Measurements from ENCODE around the gene SMNDC1. TPM values are rescaled to one million over a fixed set of nuclear protein-coding genes. Genes with fewer than 3 reads are reported as not detected.

SMNDC1 gene
- total RNA-seq, 5 donors from 2014 or later (not counting 1 experiment from before 2014, with no cell fraction given) = 33.5 to 42.2 (median 34.1) TPM

DNA sequence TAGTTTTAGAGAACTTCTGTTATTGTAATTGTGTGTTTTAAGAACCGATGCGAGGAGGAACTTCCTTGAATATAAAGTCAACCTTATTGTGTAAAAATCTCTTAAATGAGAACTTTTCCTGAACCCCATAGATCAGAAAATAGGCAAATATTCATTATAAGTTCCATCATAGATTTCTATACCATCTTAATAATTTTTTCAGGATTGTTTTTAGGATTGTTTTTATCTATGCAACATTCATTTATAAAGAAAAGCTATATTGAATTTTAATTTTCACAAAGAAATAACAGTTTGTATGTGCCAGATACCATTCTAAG, 1.7 kb upstream of the SMNDC1 start:
- peaks cover 0 to 21% of the 10 kb centered on the region in 2 donors for H3K36me3 ChIP-seq (ENCODE audit: control insufficient read depth in 2 of 2, extremely low read depth in 1 of 2, insufficient read depth in 1 of 2, low read length in 1 of 2)
- Mint-ChIP-seq H3K4me1 (peaks cover 35 to 44% (median 44%) of the 10 kb centered on the region in 3 donors), H3K9me3 (no peaks in the 10 kb centered on the region), H3K27me3 (no peaks in the 10 kb centered on the region), H3K4me3 (peak overlapping the region; percentile 89 to 96 (median 94)), H3K27ac (peak overlapping the region; percentile 29 to 98), H3K36me3 (peaks cover 12% of the 10 kb centered on the region)
- no peak overlapping the region for H3K27ac ChIP-seq (ENCODE audit: low read length)
- H3K4me3 ChIP-seq (ENCODE audit: control insufficient read depth in 1 of 2, extremely low read depth in 1 of 2, low read length in 1 of 2) = no peak overlapping the region
- H3K9me3 ChIP-seq = no peaks in the 10 kb centered on the region
- DNase-seq (no peak), ATAC-seq (replicated peaks in 1 of 4) (no peak)
- H3K4me1 ChIP-seq (ENCODE audit: control insufficient read depth in 1 of 2, extremely low read depth in 1 of 2, insufficient read depth in 2 of 2, low read length in 2 of 2) = peaks cover 14 to 32% of the 10 kb centered on the region in 2 experiments
- ChIA-PET POLR2A (interaction anchor here in 1 of 2 donors (0.7 kb wide), 1 partner anchor 97 kb away, joined by 7 read pairs; no protein-coding TSS in a partner anchor), CTCF (interaction anchor here (0.6 to 4.1 kb wide), 25 partner anchors 10 to 334 kb away, joined by 3 to 56 read pairs (median 4); no protein-coding TSS in a partner anchor)
- no CpG with 5 or more reads among the region's 2 CpGs for WGBS (ENCODE audit: insufficient coverage)
- no peaks in the 10 kb centered on the region for H3K27me3 ChIP-seq (replicated peaks in 1 of 2; ENCODE audit: control insufficient read depth in 2 of 2, extremely low read depth in 1 of 2, insufficient read depth in 2 of 2, low read length in 1 of 2)

- ChIA-PET CTCF (interaction anchor here (0.6 to 4.1 kb wide), 32 partner anchors 8 to 592 kb away, joined by 3 to 56 read pairs (median 4); no protein-coding TSS in a partner anchor), POLR2A (interaction anchor here (0.7 to 1.4 kb wide), 6 partner anchors 47 to 261 kb away, joined by 4 to 7 read pairs (median 4); partner anchors contain the start of gene SMC3 (in 1 of the 2))
- no peaks in the 10 kb centered on the region for H3K27me3 ChIP-seq (replicated peaks in 1 of 2; ENCODE audit: control insufficient read depth in 2 of 2, extremely low read depth in 1 of 2, insufficient read depth in 2 of 2, low read length in 1 of 2)
- peak overlapping the region; percentile 83 for H3K27ac ChIP-seq (ENCODE audit: low read length)
- Mint-ChIP-seq H3K27ac (peak overlapping the region; percentile 98 to 100), H3K27me3 (no peaks in the 10 kb centered on the region), H3K4me3 (peak overlapping the region; percentile 89 to 96 (median 94)), H3K36me3 (peaks cover 14% of the 10 kb centered on the region), H3K4me1 (peaks cover 39 to 47% (median 45%) of the 10 kb centered on the region in 3 donors), H3K9me3 (no peaks in the 10 kb centered on the region)
- WGBS (ENCODE audit: insufficient coverage) = 41% methylated on average over 3 of the region's 17 CpGs
- peak overlapping the region in 1 of 2 donors; percentile 13 for H3K4me3 ChIP-seq (ENCODE audit: control insufficient read depth in 1 of 2, extremely low read depth in 1 of 2, low read length in 1 of 2)
- peaks cover 0 to 26% of the 10 kb centered on the region in 2 donors for H3K36me3 ChIP-seq (ENCODE audit: control insufficient read depth in 2 of 2, extremely low read depth in 1 of 2, insufficient read depth in 1 of 2, low read length in 1 of 2)
- ATAC-seq (replicated peaks in 1 of 4) (peak; percentile 44 to 53 (median 49)), DNase-seq (peak in 32 of 35 experiments; percentile 12 to 85 (median 53))
- H3K9me3 ChIP-seq = no peaks in the 10 kb centered on the region
- H3K4me1 ChIP-seq (ENCODE audit: control insufficient read depth in 1 of 2, extremely low read depth in 1 of 2, insufficient read depth in 2 of 2, low read length in 2 of 2) = peaks cover 14 to 36% of the 10 kb centered on the region in 2 experiments
These were observed 1.2 kb upstream of the SMNDC1 start for GRCh38 chr10:110305767-110306451.

DNA sequence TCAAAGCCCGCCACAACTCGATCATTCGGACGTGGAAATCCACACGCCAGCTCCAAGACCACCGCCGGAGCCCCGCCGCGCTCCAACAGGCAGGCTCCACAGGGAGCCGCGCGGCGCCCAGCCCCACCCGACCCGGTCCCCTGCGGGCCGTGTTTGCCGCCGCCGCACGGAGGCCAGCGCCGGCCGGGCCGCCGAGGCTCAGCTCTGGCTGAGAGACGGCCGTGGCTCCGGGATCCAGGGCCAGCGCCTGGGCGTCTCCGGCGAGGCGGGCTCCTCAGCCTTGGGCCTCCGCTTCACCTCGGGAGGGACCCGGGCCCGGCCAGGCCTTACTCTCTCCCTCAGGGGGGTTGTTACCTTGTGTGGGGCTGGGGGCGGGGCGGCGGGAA, 333 bp downstream of the SMNDC1 start:
- H3K27ac ChIP-seq (ENCODE audit: low read length) = peak overlapping the region; percentile 83
- Mint-ChIP-seq H3K4me1 (peaks cover 47 to 58% (median 58%) of the 10 kb centered on the region in 3 donors), H3K36me3 (peaks cover 18% of the 10 kb centered on the region), H3K4me3 (peak overlapping the region; percentile 89 to 96 (median 94)), H3K27ac (peak overlapping the region; percentile 98 to 100), H3K27me3 (no peaks in the 10 kb centered on the region), H3K9me3 (no peaks in the 10 kb centered on the region)
- no peaks in the 10 kb centered on the region for H3K27me3 ChIP-seq (replicated peaks in 1 of 2; ENCODE audit: control insufficient read depth in 2 of 2, extremely low read depth in 1 of 2, insufficient read depth in 2 of 2, low read length in 1 of 2)
- H3K4me3 ChIP-seq (ENCODE audit: control insufficient read depth in 1 of 2, extremely low read depth in 1 of 2, low read length in 1 of 2) = peak overlapping the region; percentile 64 to 74
- POLR2A ChIA-PET = interaction anchor here (0.6 to 1.4 kb wide), 9 partner anchors 14 to 1265 kb away, joined by 3 to 10 read pairs (median 4); no protein-coding TSS in a partner anchor
- under 1% methylated on average over 29 of the region's 42 CpGs for WGBS (ENCODE audit: insufficient coverage)
- H3K36me3 ChIP-seq (ENCODE audit: control insufficient read depth in 2 of 2, extremely low read depth in 1 of 2, insufficient read depth in 1 of 2, low read length in 1 of 2) = peaks cover 0 to 41% of the 10 kb centered on the region in 2 donors
- CTCF ChIA-PET = interaction anchor here (0.6 to 4.1 kb wide), 23 partner anchors 8 to 1785 kb away, joined by 3 to 56 read pairs (median 6); no protein-coding TSS in a partner anchor
- ATAC-seq (replicated peaks in 1 of 4) (peak; percentile 59 to 60 (median 60)), DNase-seq (peak in 1 of 35 experiments; percentile 1)
- H3K4me1 ChIP-seq (ENCODE audit: control insufficient read depth in 1 of 2, extremely low read depth in 1 of 2, insufficient read depth in 2 of 2, low read length in 2 of 2) = peaks cover 18 to 36% of the 10 kb centered on the region in 2 experiments
- no peaks in the 10 kb centered on the region for H3K9me3 ChIP-seq

DNA sequence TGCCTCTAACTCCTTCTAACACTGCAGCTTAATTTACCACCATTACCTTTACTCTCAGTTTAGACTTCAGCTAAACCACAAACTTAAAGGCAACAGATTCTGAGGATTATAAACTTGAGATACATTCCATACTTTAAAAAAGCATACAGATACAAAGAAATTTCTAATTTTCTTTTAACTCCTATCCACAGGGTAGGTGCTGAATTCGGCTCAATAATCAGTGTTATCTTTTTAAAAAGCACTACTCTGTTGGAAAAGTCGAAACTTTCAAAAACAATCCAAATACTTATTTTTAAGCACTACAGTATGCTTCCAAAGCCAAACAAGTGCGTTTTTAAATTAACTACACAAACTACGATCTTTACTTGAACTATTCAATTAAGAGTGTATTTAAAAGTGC, 1.0 kb downstream of the SMNDC1 start:
- peaks cover 18 to 36% of the 10 kb centered on the region in 2 experiments for H3K4me1 ChIP-seq (ENCODE audit: control insufficient read depth in 1 of 2, extremely low read depth in 1 of 2, insufficient read depth in 2 of 2, low read length in 2 of 2)
- CTCF ChIA-PET = interaction anchor here (0.6 to 0.8 kb wide), 5 partner anchors 96 to 579 kb away, joined by 3 to 6 read pairs (median 3); no protein-coding TSS in a partner anchor
- Mint-ChIP-seq H3K27me3 (no peaks in the 10 kb centered on the region), H3K9me3 (no peaks in the 10 kb centered on the region), H3K4me3 (peak overlapping the region; percentile 87 to 89 (median 88)), H3K4me1 (peaks cover 47 to 64% (median 63%) of the 10 kb centered on the region in 3 donors), H3K36me3 (peaks cover 22% of the 10 kb centered on the region), H3K27ac (peak overlapping the region; percentile 68 to 78)
- DNase-seq (no peak), ATAC-seq (replicated peaks in 1 of 4) (no peak)
- H3K4me3 ChIP-seq (ENCODE audit: control insufficient read depth in 1 of 2, extremely low read depth in 1 of 2, low read length in 1 of 2) = peak overlapping the region; percentile 64 to 74
- no peaks in the 10 kb centered on the region for H3K27me3 ChIP-seq (replicated peaks in 1 of 2; ENCODE audit: control insufficient read depth in 2 of 2, extremely low read depth in 1 of 2, insufficient read depth in 2 of 2, low read length in 1 of 2)
- peaks cover 0 to 48% of the 10 kb centered on the region in 2 donors for H3K36me3 ChIP-seq (ENCODE audit: control insufficient read depth in 2 of 2, extremely low read depth in 1 of 2, insufficient read depth in 1 of 2, low read length in 1 of 2)
- H3K27ac ChIP-seq (ENCODE audit: low read length) = no peak overlapping the region
- H3K9me3 ChIP-seq = no peaks in the 10 kb centered on the region
- POLR2A ChIA-PET = interaction anchor here (0.5 to 1.0 kb wide), 6 partner anchors 13 to 1265 kb away, joined by 3 read pairs; no protein-coding TSS in a partner anchor
- WGBS (ENCODE audit: insufficient coverage) = 20% methylated on average over 2 of the region's 4 CpGs

- 75% methylated on average over 2 of the region's 5 CpGs for WGBS (ENCODE audit: insufficient coverage)
- peaks cover 59 to 70% (median 70%) of the 10 kb centered on the region in 3 donors for H3K4me1 Mint-ChIP-seq
These were observed 4.2 kb downstream of the SMNDC1 start for GRCh38 chr10:110300486-110300986.

DNA sequence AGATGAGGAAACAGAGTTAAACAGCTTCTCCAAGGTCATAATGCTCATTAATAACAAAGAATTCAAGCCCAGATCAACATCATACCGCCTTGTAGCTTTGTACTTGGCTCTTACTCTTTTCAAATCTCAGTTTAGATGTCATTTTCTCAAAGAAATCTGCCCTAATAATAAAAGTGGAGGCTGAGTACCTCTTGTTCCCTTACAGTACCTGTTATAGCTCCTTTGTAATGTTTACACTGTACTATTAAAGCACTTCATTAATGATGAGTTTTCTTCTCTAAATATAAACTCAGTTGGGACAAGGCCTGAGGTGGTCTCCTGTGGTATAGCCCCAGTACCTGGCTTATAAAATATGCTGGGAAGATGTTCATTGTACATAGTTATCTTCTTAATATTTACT, 7.8 kb downstream of the SMNDC1 start:
- no peaks in the 10 kb centered on the region for H3K9me3 ChIP-seq
- H3K36me3 ChIP-seq (ENCODE audit: control insufficient read depth in 2 of 2, extremely low read depth in 1 of 2, insufficient read depth in 1 of 2, low read length in 1 of 2) = peaks cover 0 to 89% of the 10 kb centered on the region in 2 donors
- H3K4me3 ChIP-seq (ENCODE audit: control insufficient read depth in 1 of 2, extremely low read depth in 1 of 2, low read length in 1 of 2) = no peak overlapping the region
- ATAC-seq (replicated peaks in 1 of 4) (no peak), DNase-seq (no peak)
- H3K27ac Mint-ChIP-seq = no peak overlapping the region
- WGBS (ENCODE audit: insufficient coverage) = no CpG with 5 or more reads among the region's 1 CpG
- H3K4me1 ChIP-seq (ENCODE audit: control insufficient read depth in 1 of 2, extremely low read depth in 1 of 2, insufficient read depth in 2 of 2, low read length in 2 of 2) = peaks cover 6 to 8% of the 10 kb centered on the region in 2 experiments
- H3K27me3 Mint-ChIP-seq = no peaks in the 10 kb centered on the region
- H3K27ac ChIP-seq (ENCODE audit: low read length) = no peak overlapping the region
- H3K36me3 Mint-ChIP-seq = peaks cover 65% of the 10 kb centered on the region
- POLR2A ChIA-PET = interaction anchor here in 1 of 2 donors (0.5 kb wide), 1 partner anchor 284 kb away, joined by 8 read pairs; no protein-coding TSS in a partner anchor
- no peak overlapping the region for H3K4me3 Mint-ChIP-seq
- CTCF ChIA-PET = interaction anchor here (0.5 to 2.3 kb wide), 10 partner anchors 8 to 1846 kb away, joined by 3 to 10 read pairs (median 4); partner anchors contain the start of gene SMNDC1 (in 2 of the 2)
- no peaks in the 10 kb centered on the region for H3K27me3 ChIP-seq (replicated peaks in 1 of 2; ENCODE audit: control insufficient read depth in 2 of 2, extremely low read depth in 1 of 2, insufficient read depth in 2 of 2, low read length in 1 of 2)
- H3K4me1 Mint-ChIP-seq = peaks cover 40 to 41% (median 41%) of the 10 kb centered on the region in 3 donors
- H3K9me3 Mint-ChIP-seq = no peaks in the 10 kb centered on the region

More at GRCh38 chr10:110300486-110300986, 4.2 kb downstream of the SMNDC1 start:
- DNase-seq = no peak
- peak overlapping the region; percentile 37 to 41 for H3K27ac Mint-ChIP-seq
- no peaks in the 10 kb centered on the region for H3K27me3 Mint-ChIP-seq
- Histone ChIP-seq H3K36me3 (ENCODE audit: control insufficient read depth in 2 of 2, extremely low read depth in 1 of 2, insufficient read depth in 1 of 2, low read length in 1 of 2) (peaks cover 0 to 75% of the 10 kb centered on the region in 2 donors), H3K4me3 (ENCODE audit: control insufficient read depth in 1 of 2, extremely low read depth in 1 of 2, low read length in 1 of 2) (no peak overlapping the region), H3K27me3 (replicated peaks in 1 of 2; ENCODE audit: control insufficient read depth in 2 of 2, extremely low read depth in 1 of 2, insufficient read depth in 2 of 2, low read length in 1 of 2) (no peaks in the 10 kb centered on the region), H3K27ac (ENCODE audit: low read length) (no peak overlapping the region), H3K4me1 (ENCODE audit: control insufficient read depth in 1 of 2, extremely low read depth in 1 of 2, insufficient read depth in 2 of 2, low read length in 2 of 2) (peaks cover 13 to 32% of the 10 kb centered on the region in 2 experiments), H3K9me3 (no peaks in the 10 kb centered on the region)
- no peak for ATAC-seq (replicated peaks in 1 of 4)
- POLR2A ChIA-PET = interaction anchor here in 1 of 2 donors (0.7 kb wide), 1 partner anchor 32 kb away, joined by 3 read pairs; no protein-coding TSS in a partner anchor
- H3K4me3 Mint-ChIP-seq = peak overlapping the region in 1 of 3 donors; percentile 14
- no peaks in the 10 kb centered on the region for H3K9me3 Mint-ChIP-seq
- H3K36me3 Mint-ChIP-seq = peaks cover 49% of the 10 kb centered on the region
- CTCF ChIA-PET = interaction anchor here in 1 of 2 donors (0.6 kb wide), 1 partner anchor 86 kb away, joined by 3 read pairs; no protein-coding TSS in a partner anchor
